CD4-positive, alpha-beta T cell (primary cell): ENCODE measurements around the gene SPATA12. TPM values are rescaled to one million over a fixed set of nuclear protein-coding genes. Genes with fewer than 3 reads are reported as not detected.

Source experiments
- ATAC-seq: fragments of 200-7000 bp; cut with Tn5 transposase; one replicate; pipeline ENCODE4 v1.10.0; 2022; ENCODE audit warnings: mild to moderate bottlenecking; ENCODE audit not compliant: poor library complexity
- CTCF ChIA-PET: fragments of 350-600 bp; sonication (Branson Sonifier 250); formaldehyde crosslinking; loops from one replicate; lab custom pipeline; 2021; ENCODE audit warnings: antibody characterized with exemption, inconsistent platforms; lab: Charles Lee
- POLR2A ChIA-PET: fragments of 350-600 bp; sonication (Branson Sonifier 250); formaldehyde crosslinking; loops from one replicate; lab custom pipeline; 2021; ENCODE audit warnings: antibody characterized with exemption, inconsistent platforms; lab: Charles Lee
- DNase-seq, 14 experiments: peaks; one replicate each; pipeline ENCODE4 v3.0.0-alpha.2; 2013 to 2020; ENCODE audit warnings: mixed read lengths in 2 of 14
- H3K27ac ChIP-seq, 2 donors: one replicate each; pipeline versions ENCODE4 v1.5.1 to v1.7.0; 2013; ENCODE audit warnings: low read length in 2 of 2, low read depth in 1 of 2, mild to moderate bottlenecking in 1 of 2
- H3K27me3 ChIP-seq, 2 experiments: 1 replicate in 1 of 2; 2 replicates in 1 of 2; pipeline versions ENCODE4 v1.6.1 to v1.7.0; 2013; ENCODE audit warnings: low read length in 2 of 2, control low read depth in 1 of 2, mild to moderate bottlenecking in 1 of 2, moderate library complexity in 1 of 2; ENCODE audit not compliant: insufficient read depth in 2 of 2, control insufficient read depth in 1 of 2
- H3K36me3 ChIP-seq: one replicate; pipeline ENCODE4 v1.6.1; 2013; ENCODE audit warnings: low read length, control low read depth; ENCODE audit not compliant: insufficient read depth
- H3K4me1 ChIP-seq: one replicate; pipeline ENCODE4 v1.6.1; 2013; ENCODE audit warnings: low read length, control low read depth; ENCODE audit not compliant: insufficient read depth
- H3K4me3 ChIP-seq: one replicate; pipeline ENCODE4 v1.5.1; 2013; ENCODE audit warnings: mild to moderate bottlenecking, low read length, moderate library complexity
- H3K9me3 ChIP-seq, 2 experiments: 1 replicate in 1 of 2; 2 replicates in 1 of 2; pipeline versions ENCODE4 v1.6.1 to v1.7.0; 2013; ENCODE audit warnings: low read length in 2 of 2, mild to moderate bottlenecking in 2 of 2, control low read depth in 1 of 2, moderate library complexity in 1 of 2; ENCODE audit not compliant: control insufficient read depth in 1 of 2, insufficient read depth in 1 of 2
- H3K27ac Mint-ChIP-seq: one replicate; pipeline ENCODE4 v1.8.0; 2020; ENCODE audit warnings: mixed read lengths
- H3K27me3 Mint-ChIP-seq: one replicate; pipeline ENCODE4 v1.8.0; 2021; ENCODE audit warnings: mixed read lengths
- H3K36me3 Mint-ChIP-seq: one replicate; pipeline ENCODE4 v1.8.0; 2021; ENCODE audit warnings: low read depth, mixed read lengths
- H3K4me1 Mint-ChIP-seq: one replicate; pipeline ENCODE4 v1.8.0; 2021; ENCODE audit warnings: low read depth, mixed read lengths
- H3K4me3 Mint-ChIP-seq: one replicate; pipeline ENCODE4 v1.8.0; 2020; ENCODE audit warnings: mild to moderate bottlenecking, mixed read lengths
- H3K9me3 Mint-ChIP-seq: one replicate; pipeline ENCODE4 v1.8.0; 2020; ENCODE audit warnings: mixed read lengths
- intact Hi-C, 2 experiments: fragments of 100-400 bp; cut with DNase I in 1 of 2; cut with micrococcal nuclease in 1 of 2; formaldehyde crosslinking; loops; one replicate each; pipeline versions ENCODE4 v1.15.1 to v1.9.0; 2023 to 2025; cut with DNase I, micrococcal nuclease
- total RNA-seq, 174 experiments: library from RNA in 2 of 174; stranded (reverse) in 2 of 174; gene quantifications; one replicate each; pipeline ENCODE4 v1.2.3 and lab custom pipeline; 2021 to 2026
- TF ChIP-seq, protein P1 (sequence below): fragments of 200-600 bp; IDR thresholded peaks from one replicate; pipeline ENCODE4 v1.8.0; 2022; ENCODE audit warnings: antibody characterized with exemption, mild to moderate bottlenecking

The SPATA12 gene
- total RNA-seq, 2 experiments from 2014 or later = not detected

DNA sequence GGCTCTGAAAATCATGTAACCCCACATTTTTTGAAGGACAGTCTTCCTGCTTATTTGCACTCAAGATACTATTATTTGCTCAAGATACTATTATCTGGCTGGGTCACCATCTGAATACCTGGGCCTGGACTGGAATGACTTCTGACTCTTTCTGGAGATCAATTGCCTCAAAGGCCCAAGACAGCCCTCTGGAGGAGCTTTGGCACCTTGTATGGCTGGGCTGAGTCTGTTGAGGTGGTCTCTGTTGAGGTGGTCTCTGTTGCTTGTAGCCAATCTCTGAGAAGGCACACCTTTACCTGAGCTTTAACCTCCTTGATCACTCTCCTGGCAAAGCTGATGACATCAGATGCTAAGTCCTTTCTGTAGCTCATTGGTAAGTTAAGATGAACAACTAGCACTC, 33.0 kb downstream of the SPATA12 start:
- H3K27ac ChIP-seq = no peak overlapping the region
- H3K9me3 ChIP-seq = no peaks in the 10 kb centered on the region
- Mint-ChIP-seq H3K4me1 (no peaks in the 10 kb centered on the region), H3K4me3 (no peak overlapping the region), H3K27me3 (peaks cover 9% of the 10 kb centered on the region), H3K9me3 (no peaks in the 10 kb centered on the region), H3K36me3 (no peaks in the 10 kb centered on the region), H3K27ac (no peak overlapping the region)
- H3K36me3 ChIP-seq = no peaks in the 10 kb centered on the region
- ChIA-PET POLR2A (no interaction called here), CTCF (no interaction called here)
- no peaks in the 10 kb centered on the region for H3K4me1 ChIP-seq
- no peak for ATAC-seq
- H3K4me3 ChIP-seq = no peak overlapping the region
- intact Hi-C loops = no loop called here
- TF ChIP-seq, protein P1, sequence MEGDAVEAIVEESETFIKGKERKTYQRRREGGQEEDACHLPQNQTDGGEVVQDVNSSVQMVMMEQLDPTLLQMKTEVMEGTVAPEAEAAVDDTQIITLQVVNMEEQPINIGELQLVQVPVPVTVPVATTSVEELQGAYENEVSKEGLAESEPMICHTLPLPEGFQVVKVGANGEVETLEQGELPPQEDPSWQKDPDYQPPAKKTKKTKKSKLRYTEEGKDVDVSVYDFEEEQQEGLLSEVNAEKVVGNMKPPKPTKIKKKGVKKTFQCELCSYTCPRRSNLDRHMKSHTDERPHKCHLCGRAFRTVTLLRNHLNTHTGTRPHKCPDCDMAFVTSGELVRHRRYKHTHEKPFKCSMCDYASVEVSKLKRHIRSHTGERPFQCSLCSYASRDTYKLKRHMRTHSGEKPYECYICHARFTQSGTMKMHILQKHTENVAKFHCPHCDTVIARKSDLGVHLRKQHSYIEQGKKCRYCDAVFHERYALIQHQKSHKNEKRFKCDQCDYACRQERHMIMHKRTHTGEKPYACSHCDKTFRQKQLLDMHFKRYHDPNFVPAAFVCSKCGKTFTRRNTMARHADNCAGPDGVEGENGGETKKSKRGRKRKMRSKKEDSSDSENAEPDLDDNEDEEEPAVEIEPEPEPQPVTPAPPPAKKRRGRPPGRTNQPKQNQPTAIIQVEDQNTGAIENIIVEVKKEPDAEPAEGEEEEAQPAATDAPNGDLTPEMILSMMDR = no peak
- peaks cover 0 to 2% of the 10 kb centered on the region in 2 experiments for H3K27me3 ChIP-seq
- DNase-seq = no peak

DNA sequence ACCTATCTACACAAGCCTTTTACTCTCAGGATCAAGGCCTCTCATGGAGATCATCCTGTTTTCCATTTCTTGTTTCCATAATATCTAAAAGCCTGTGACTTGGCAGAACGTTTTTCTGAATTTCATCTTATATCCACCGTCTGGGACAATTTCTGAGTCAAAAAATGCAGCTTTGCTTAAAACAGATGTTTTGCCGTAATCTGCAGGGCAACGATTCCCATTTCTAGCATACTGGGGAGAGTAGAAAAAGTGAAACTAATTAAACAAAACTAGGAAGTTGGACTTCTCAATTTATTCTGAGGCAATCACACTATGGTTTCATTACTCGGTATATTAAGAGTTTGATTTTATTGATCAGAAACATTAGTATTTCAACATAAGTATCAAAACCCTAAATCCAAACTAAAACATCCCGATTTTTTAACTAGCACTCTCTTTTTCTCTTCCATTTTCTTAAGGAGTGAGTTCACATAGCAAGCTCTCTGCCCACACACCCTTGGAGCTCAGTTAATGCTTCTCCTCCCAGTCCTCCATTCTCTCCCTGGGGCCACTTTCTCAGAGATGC, 33.6 kb downstream of the SPATA12 start:
- no peak for DNase-seq
- Mint-ChIP-seq H3K4me1 (no peaks in the 10 kb centered on the region), H3K27ac (no peak overlapping the region), H3K36me3 (no peaks in the 10 kb centered on the region), H3K27me3 (peaks cover 5% of the 10 kb centered on the region), H3K4me3 (no peak overlapping the region), H3K9me3 (no peaks in the 10 kb centered on the region)
- Histone ChIP-seq H3K9me3 (no peaks in the 10 kb centered on the region), H3K4me1 (no peaks in the 10 kb centered on the region), H3K27me3 (peaks cover 0 to 2% of the 10 kb centered on the region in 2 experiments), H3K36me3 (no peaks in the 10 kb centered on the region), H3K4me3 (no peak overlapping the region), H3K27ac (no peak overlapping the region)
- ChIA-PET CTCF (no interaction called here), POLR2A (no interaction called here)
- no peak for ATAC-seq
- intact Hi-C loops = no loop called here
- TF ChIP-seq, protein P1 = no peak

- H3K4me1 Mint-ChIP-seq = no peaks in the 10 kb centered on the region
These were observed 34.1 kb downstream of the SPATA12 start for GRCh38 chr3:57094575-57094974.

More at GRCh38 chr3:57094575-57094974, 34.1 kb downstream of the SPATA12 start:
- intact Hi-C loops = no loop called here
- Histone ChIP-seq H3K36me3 (no peaks in the 10 kb centered on the region), H3K4me1 (no peaks in the 10 kb centered on the region), H3K27ac (no peak overlapping the region), H3K9me3 (no peaks in the 10 kb centered on the region), H3K4me3 (no peak overlapping the region), H3K27me3 (peaks cover 0 to 2% of the 10 kb centered on the region in 2 experiments)
- H3K4me3 Mint-ChIP-seq = no peak overlapping the region
- H3K9me3 Mint-ChIP-seq = no peaks in the 10 kb centered on the region
- TF ChIP-seq, protein P1 = no peak
- H3K36me3 Mint-ChIP-seq = no peaks in the 10 kb centered on the region
- DNase-seq = no peak
- POLR2A ChIA-PET = no interaction called here
- no peak overlapping the region for H3K27ac Mint-ChIP-seq
- CTCF ChIA-PET = no interaction called here
- no peak for ATAC-seq
- H3K27me3 Mint-ChIP-seq = peaks cover 5% of the 10 kb centered on the region
